KOPT-K1 (cell line): ENCODE results near the gene NF1.
"Not testable (repeated sequence)": the region's sequence is repeated elsewhere in the genome, so short reads cannot be mapped to it uniquely, and the experiment has no call there.

ENCODE experiments used
- H3K27ac ChIP-seq: fragments of 200-600 bp; sonication (generic); 2 replicates; pipeline ENCODE4 v1.5.1; 2016; ENCODE audit warnings: antibody characterized with exemption, mild to moderate bottlenecking, low read depth, low read length; ENCODE audit not compliant: poor library complexity, severe bottlenecking
- H3K36me3 ChIP-seq: fragments of 200-600 bp; sonication (generic); 2 replicates; pipeline ENCODE4 v1.5.1; 2017; ENCODE audit warnings: antibody characterized with exemption, mild to moderate bottlenecking, low read length, moderate library complexity; ENCODE audit not compliant: insufficient read depth
- H3K9me3 ChIP-seq: fragments of 200-600 bp; sonication (generic); 2 replicates; pipeline ENCODE4 v1.5.1; 2017; ENCODE audit warnings: antibody characterized with exemption, low read length, mild to moderate bottlenecking; ENCODE audit not compliant: insufficient read depth, poor library complexity, severe bottlenecking

Gene NF1

GRCh38 chr17:31099016-31099415 lies 4.2 kb downstream of the NF1 start:
- no peaks in the 10 kb centered on the region for H3K9me3 ChIP-seq
- H3K36me3 ChIP-seq: no peaks in the 10 kb centered on the region
- no peak overlapping the region for H3K27ac ChIP-seq

GRCh38 chr17:31100840-31101459 lies 6.2 kb downstream of the NF1 start:
- H3K36me3 ChIP-seq: no peaks in the 10 kb centered on the region
- no peak overlapping the region for H3K27ac ChIP-seq
- H3K9me3 ChIP-seq: no peaks in the 10 kb centered on the region

GRCh38 chr17:31101943-31102342 lies 7.2 kb downstream of the NF1 start:
- H3K27ac ChIP-seq: no peak overlapping the region
- no peaks in the 10 kb centered on the region for H3K36me3 ChIP-seq
- H3K9me3 ChIP-seq: no peaks in the 10 kb centered on the region

GRCh38 chr17:31105991-31106390 lies 11.2 kb downstream of the NF1 start:
- Histone ChIP-seq H3K36me3 (no peaks in the 10 kb centered on the region), H3K9me3 (no peaks in the 10 kb centered on the region), H3K27ac (no peak overlapping the region)

GRCh38 chr17:31111183-31111582 lies 16.4 kb downstream of the NF1 start:
- H3K27ac ChIP-seq: no peak overlapping the region
- no peaks in the 10 kb centered on the region for H3K36me3 ChIP-seq
- H3K9me3 ChIP-seq: no peaks in the 10 kb centered on the region

- H3K36me3 ChIP-seq: no peaks in the 10 kb centered on the region
- no peaks in the 10 kb centered on the region for H3K9me3 ChIP-seq
- no peak overlapping the region for H3K27ac ChIP-seq
These were observed 17.4 kb downstream of the NF1 start for GRCh38 chr17:31112001-31112661.

- H3K36me3 ChIP-seq, H3K27ac ChIP-seq, H3K9me3 ChIP-seq: not testable (repeated sequence)
These were observed 18.6 kb downstream of the NF1 start for GRCh38 chr17:31113368-31113767.

GRCh38 chr17:31113939-31114338 lies 19.2 kb downstream of the NF1 start:
- Histone ChIP-seq H3K27ac (no peak overlapping the region), H3K9me3 (no peaks in the 10 kb centered on the region), H3K36me3 (no peaks in the 10 kb centered on the region)

GRCh38 chr17:31114956-31115555 lies 20.3 kb downstream of the NF1 start:
- no peak overlapping the region for H3K27ac ChIP-seq
- H3K36me3 ChIP-seq: no peaks in the 10 kb centered on the region
- no peaks in the 10 kb centered on the region for H3K9me3 ChIP-seq

- Histone ChIP-seq H3K9me3 (no peaks in the 10 kb centered on the region), H3K36me3 (no peaks in the 10 kb centered on the region), H3K27ac (no peak overlapping the region)
These were observed 21.4 kb downstream of the NF1 start for GRCh38 chr17:31116167-31116566.

GRCh38 chr17:31122746-31123145 lies 28.0 kb downstream of the NF1 start:
- H3K36me3 ChIP-seq: no peaks in the 10 kb centered on the region
- H3K27ac ChIP-seq: no peak overlapping the region
- H3K9me3 ChIP-seq: no peaks in the 10 kb centered on the region

- H3K36me3 ChIP-seq: no peaks in the 10 kb centered on the region
- no peak overlapping the region for H3K27ac ChIP-seq
- H3K9me3 ChIP-seq: no peaks in the 10 kb centered on the region
These were observed 31.5 kb downstream of the NF1 start for GRCh38 chr17:31126318-31126717.

GRCh38 chr17:31128241-31128640 lies 33.5 kb downstream of the NF1 start:
- Histone ChIP-seq H3K9me3 (no peaks in the 10 kb centered on the region), H3K36me3 (no peaks in the 10 kb centered on the region), H3K27ac (no peak overlapping the region)

GRCh38 chr17:31130286-31131224 lies 35.8 kb downstream of the NF1 start:
- Histone ChIP-seq H3K27ac (no peak overlapping the region), H3K9me3 (no peaks in the 10 kb centered on the region), H3K36me3 (no peaks in the 10 kb centered on the region)

GRCh38 chr17:31131299-31131698 lies 36.5 kb downstream of the NF1 start:
- Histone ChIP-seq H3K27ac (no peak overlapping the region), H3K36me3 (no peaks in the 10 kb centered on the region)

More at GRCh38 chr17:31131299-31131698, 36.5 kb downstream of the NF1 start:
- no peaks in the 10 kb centered on the region for H3K9me3 ChIP-seq
